NCI-H187 (cell line): ENCODE data around the gene WHAMM.
"Not testable (repeated sequence)": the region's sequence is repeated elsewhere in the genome, so short reads cannot be mapped to it uniquely, and the experiment has no call there.

ENCODE experiments used
- DNase-seq, 2 experiments: peaks; one replicate each; lab custom pipeline; 2025; lab: John Stamatoyannopoulos, UW

WHAMM gene

DNA sequence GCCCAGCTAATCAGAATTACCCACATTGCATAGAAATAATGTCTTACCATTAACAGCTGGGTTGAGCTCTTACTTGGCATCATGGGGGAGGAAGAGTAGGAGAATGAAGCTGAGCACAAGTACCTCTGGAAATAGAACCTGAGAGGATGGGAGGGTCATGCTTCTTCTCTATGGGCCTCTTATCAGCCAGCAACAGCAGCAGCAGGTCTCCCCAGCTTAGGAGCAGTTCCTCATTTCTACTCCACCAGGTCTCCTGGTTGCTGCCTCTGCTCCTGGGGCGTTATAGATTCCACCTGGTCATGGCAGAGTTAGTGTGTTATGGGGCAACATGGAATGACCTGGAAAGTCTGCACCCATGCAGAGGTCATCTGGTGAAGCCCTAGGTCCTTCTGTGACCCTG lies 6.9 kb upstream of the WHAMM start:
- no peak for DNase-seq

DNA sequence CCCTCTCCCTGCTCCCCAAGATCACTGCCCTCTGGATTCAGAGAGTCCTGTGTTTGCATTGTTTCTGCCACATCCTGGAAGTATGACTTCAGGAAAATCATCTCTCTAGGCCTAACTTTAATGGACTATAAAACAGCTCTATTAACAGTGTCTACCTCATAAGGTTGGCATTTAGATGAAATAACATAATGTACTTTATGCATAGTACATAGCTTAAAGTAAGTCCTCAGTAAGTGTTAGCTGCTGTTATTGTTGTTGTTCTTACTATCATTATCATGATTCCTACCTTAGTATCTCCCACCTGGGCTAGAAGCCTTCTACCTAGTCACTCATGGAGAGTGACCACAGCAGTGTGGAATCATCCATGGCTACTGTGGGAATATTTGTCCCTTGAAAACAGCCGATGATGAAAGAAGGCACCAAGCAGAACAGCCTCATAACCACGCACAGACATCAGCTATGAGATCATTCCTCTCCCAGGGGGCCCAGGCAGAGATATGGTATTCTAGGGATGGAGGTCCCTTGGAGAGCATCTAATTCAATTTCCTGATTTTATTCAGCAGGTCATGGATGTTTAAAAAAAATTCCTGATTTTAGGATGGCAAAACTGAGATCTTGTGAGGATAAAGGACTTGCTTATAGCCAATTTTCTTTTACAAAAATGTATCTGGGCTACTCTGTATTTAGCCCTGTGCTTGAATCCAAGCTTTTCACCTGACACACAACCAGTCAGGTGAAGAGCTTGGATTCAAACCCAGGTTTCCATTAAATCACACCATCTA lies 5.4 kb upstream of the WHAMM start:
- no peak for DNase-seq

DNA sequence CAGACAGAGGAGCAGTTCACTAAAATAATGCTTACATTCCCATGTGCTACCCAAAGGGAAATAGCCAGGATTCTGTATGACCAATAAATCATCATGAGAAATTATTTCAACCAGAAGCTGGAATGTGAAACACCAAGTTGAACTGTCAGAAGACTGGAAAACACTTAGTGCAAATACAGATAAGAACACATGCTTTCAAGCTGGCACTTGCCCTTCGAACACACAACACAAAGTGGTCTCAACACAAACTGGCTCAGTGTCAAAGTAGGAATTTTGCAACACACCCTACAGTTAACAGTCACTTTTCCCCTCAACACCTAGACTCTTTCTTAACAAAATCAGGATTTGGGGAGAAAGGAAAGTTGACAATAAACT lies 4.9 kb upstream of the WHAMM start:
- no peak for DNase-seq

DNA sequence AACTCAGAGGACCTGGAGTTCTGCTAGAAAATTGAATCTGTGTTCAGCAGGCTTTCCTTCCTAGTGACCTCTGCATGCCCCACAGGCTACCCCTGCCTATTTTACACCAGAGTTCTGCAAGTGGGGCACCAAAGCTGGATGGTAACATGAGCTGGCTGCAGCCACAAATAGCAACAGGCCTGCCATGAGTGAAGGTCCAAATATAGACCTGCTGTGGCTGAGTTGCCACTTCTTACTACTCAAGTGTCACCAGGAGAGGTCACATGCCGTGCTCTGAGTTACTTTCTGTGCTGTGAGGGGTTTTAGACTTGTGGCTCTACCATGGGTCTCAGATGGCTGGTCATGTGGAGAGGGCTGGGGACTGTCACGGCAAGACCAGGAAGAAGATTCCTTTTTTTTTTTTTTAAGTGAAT lies 3.4 kb upstream of the WHAMM start, which contains the start of gene FSD2:
FSD2 (minus strand) TSS at position 76 of the 413 bp plus-strand sequence. CDS start 18,679 bp downstream, outside the sequence.
- DNase-seq: peak; percentile 18 to 56

DNA sequence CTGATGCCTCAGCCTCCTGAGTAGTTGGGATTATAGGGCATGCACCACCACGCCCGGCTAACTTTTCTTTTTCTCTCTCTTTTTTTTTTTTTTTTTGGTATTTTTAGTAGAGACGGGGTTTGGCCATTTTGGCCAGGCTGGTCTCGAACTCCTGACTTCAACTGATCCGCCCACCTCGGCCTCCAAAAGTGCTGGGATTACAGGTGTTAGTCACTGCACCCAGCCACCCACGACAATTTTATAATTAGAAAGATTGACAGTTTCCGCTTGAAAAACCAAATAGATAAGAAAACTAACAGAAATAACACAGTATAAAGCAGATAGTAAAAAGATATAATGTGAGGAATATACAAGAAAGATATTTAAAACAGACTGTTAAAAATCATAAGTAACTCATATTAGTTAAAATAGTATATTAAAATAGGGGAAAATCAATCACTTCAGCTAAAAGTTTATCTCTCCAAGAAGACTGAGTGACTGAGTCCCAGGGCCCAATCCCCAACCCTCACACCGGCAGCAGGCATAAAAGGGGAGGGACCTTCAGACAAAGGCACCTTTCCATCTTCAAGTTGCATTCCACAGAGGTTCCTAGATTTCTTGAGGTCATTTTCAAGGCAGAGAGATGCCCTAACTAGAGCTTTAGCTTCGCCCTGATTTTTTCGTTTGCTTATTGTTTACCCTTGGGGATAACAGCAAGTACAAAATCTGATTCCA lies 1.4 kb upstream of the WHAMM start:
- no peak for DNase-seq

DNA sequence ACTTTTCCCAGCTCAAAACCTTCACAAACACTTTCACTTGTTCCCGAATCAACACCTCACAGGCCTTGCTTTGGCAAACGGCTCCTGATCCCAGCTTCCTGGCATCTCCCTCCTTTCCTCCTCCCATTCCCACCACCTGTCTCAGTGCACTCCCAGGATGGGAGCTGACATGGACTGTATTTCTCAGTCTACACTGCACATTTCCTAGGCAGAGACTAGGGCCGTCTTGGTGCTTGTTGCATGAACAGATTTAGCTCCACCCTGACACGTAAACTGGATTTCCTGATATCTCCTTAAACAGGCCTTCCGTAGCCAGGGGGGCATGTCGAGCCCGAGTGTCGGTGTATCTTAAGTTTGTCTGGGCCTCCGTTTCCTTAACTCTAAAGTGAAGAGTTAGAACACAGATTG lies 790 bp upstream of the WHAMM start:
- no peak for DNase-seq

DNA sequence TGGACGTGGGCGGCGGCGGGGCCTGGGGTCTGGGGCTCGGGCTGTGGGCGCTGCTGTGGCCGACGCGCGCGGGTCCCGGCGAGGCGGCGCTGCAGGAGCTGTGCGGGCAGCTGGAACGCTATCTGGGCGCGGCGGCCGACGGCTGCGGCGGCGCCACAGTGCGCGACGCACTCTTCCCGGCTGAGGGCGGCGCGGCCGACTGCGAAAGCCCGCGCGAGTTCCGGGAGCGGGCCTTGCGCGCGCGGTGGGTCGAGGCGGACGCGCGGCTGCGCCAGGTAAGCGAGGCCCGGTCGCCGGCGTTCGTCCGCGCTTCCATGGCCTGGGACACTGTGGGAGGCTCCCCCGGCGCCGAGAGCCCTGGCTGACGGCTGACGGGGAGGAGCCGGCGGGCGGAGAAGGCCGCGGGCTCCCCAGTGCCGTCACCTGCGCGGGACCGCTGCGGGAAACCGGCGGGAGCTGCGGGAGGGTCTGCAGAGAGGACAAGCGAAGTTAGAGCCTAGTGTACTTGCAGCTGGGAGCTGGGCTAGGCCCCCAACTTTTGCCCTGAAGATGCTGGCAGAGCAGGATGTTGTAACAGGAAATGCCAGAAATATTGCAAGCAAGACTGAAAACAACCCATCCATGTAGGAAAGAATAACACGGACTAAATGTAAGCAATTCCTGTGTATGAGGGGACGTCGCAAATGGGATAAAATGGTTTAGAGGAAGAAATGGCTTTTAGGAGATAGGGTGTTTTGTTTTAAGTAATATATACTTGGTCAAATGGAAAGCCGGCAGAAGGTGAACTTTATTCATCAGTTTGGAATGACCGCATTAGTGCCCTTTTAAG lies 847 bp downstream of the WHAMM start:
- DNase-seq: no peak

DNA sequence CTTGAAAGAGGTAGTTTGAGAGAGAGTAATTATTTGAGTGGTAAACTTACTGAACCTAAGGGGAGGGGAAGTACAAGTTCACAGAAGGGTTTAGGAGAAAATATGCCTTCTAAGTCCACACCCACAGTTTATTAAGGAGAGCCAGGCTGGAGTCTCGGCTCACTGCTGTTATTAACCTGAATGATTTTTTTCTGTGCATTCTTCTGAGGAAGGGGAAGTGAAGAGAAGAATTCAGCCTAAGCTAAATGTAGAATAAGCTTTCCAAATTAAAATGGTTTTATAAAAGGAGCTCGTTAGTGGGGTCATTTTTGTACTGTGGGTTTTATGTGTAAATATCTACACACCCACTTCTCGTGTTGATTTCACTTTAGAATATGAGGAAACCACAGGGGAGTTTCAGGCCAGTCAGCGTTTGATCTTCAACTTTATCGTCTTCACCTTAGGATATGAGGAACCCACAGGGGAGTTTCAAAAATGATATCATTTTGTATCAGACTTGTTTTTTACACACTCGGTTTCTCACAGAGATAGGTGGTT lies 1.5 kb downstream of the WHAMM start:
- no peak for DNase-seq

DNA sequence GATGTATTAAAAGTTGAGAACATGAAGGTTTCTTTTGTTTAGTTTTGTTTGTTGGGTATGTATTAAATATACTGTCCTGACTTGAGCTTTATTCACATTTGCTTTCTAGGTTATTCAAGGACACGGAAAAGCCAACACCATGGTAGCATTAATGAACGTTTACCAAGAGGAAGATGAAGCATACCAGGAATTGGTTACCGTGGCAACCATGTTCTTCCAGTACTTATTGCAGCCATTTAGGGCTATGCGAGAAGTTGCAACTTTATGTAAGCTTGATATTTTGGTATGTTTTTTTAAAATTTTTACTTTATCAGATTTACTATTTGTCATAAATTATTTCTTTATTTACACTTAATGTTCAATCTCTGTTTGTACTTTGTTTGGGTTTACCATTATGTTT lies 3.6 kb downstream of the WHAMM start:
- no peak for DNase-seq

DNA sequence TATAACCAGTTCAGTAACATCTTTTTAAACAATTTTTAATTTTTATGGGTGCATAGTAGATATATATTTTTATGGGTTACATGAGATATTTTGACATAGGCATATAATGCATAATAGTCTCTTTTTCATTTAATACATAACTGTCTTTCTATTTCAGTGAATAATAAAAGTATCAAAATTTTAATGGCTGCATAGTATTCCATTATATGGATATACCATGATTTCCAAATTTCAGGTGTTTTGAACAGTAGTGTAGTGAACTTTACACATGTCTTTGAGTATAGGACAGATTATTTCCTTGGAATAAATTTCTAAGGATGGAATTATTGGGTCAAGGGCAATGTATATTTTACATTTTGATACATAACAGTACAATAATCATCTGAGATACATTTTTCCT lies 10.7 kb downstream of the WHAMM start:
- DNase-seq: no peak

DNA sequence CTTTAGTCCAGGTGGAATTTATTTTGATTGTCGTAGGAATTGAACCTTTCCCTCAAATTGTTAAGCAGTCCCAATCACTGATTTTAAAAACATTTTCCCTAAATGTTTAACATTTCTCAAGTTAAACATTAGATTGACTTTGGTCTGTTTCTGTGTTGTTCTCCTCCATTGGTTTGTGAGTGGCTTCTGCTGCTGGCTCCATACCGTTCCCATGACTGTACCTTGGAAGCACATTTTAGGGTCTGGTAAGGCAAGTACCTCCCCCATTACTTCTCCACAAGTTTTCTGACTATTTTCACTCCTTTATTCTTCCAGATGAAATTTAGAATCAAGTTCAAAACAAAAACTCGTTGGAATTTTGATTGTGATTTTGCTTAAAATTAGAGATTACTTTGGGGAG lies 12.0 kb downstream of the WHAMM start:
- not testable (repeated sequence) for DNase-seq

DNA sequence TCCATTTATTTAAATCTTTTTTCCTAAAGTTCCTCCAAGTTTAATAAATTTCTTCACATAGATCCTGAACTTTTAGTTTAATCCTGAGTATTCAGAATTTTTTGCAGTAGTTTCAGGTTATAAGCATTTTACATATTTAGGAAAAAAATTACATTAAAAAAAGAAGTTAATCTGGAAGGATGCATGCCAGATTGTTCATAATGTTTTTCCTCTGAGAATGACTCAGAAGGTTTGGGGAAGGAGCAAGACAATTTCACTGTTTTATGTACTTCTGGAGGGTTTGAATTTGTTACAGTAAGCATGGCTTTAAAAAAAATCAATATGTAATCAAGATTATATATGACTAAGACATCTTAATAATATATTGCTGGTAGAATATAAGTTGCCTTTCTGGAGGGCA lies 12.4 kb downstream of the WHAMM start:
- DNase-seq: not testable (repeated sequence)

DNA sequence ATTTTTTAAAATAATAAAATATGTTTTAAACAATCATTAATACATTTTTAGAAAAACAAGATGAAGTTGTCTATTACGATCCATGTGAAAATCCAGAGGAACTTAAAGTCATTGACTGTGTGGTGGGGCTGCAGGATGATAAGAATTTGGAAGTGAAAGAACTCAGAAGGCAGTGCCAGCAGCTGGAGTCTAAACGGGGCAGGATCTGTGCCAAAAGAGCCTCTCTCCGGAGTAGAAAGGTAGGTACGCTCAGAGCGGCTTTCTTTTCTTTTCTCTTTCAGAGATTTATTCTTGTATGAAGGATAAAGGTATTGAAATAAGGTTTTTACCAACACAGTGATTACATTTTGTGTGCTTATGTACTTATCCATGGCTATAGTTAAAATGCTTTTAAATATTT lies 13.6 kb downstream of the WHAMM start:
- no peak for DNase-seq

DNA sequence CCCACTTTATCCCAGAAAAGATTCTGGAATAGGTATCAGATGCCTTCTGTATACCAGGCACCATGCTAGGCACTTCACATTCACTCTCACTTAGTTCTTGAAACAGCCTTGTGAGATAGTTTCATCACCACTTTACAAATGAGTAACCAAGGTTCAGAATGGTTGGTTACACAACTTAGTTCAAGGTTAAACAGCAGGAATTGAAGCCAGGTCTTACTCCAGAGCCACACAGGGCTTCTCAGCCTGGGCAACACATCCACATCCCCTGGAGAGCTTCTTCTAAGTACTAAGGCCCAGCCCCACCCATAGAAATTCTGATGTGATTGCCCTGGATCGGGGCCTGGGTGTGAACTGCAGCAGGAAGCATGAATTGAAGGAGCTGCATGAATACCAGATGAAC lies 18.6 kb downstream of the WHAMM start:
- DNase-seq: no peak

DNA sequence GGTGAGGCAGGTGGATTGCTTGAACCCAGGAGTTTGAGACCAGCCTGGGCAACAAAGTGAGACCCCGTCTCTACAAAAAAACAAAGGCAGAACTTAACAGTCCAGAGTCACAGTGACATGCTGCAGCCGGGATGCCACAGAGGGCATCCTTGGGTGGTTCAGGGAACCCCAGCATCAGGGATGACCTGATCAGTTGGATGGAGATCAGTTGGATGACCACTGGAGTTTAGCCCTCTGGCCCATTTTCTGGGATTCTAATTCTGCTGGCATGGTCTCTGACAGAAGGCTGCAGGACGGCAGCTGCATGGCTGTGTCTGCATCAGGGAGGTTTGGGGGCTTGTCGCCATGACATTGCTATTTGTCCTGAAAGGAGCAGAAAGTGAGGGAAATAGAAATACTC lies 19.8 kb downstream of the WHAMM start:
- DNase-seq: no peak

DNA sequence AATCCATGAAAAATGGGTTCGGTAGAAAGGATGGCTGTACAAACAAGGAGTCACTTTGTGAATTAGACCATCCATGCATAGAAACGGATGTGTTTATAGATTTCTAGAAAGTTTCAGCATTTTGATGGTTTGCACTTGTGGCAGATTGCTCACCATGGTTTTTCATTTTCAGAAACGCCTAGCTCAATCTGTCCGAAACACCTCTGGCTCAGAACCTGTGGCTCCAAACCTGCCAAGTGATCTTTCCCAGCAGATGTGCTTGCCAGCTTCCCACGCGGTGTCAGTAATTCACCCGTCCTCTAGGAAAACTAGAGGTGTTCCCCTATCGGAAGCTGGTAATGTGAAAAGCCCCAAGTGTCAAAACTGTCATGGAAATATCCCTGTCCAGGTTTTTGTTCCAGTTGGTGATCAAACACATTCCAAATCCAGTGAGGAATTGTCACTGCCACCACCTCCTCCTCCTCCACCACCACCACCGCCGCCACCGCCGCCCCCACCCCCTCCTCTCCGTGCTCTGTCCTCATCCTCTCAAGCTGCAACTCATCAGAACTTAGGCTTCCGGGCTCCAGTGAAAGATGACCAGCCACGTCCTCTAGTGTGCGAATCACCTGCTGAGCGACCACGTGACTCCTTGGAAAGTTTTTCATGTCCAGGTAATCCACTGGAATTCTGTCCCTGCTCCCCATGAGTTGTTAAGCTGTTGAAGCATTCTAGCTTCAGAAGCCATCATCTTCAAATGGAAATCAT lies 21.2 kb downstream of the WHAMM start:
- DNase-seq: no peak

DNA sequence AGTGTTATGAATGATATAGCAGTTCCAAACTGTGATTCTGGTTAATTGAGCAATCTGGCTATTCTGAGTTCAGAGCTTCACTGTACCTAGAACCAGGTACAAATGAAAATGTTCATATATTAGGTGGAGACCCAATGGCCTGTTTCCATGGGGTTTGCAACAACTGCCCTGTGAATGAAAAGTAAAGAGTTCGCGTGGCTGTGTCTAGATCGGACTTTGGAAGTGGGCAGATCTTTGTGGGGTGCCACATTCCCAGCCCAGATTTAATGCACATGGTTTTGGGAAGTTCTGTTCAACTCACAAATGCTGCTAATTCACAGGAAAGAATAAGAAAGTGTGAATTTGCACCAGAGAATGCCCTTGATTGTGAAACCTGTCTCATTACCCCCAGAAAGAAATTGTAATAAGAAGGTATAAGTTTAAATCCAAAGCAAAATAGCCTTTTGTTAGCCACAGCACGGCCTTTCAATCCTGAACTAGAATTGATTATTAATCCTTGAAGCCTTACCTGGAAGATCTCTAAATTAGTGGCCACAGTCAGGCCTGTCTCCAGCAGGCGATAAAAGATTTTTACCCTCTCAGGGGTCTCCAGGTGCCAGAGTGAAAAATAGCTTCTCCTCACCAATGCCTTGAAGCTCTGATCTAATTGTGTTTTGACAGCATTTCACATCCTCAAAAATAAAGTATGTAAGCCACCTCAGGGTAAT lies 22.6 kb downstream of the WHAMM start:
- no peak for DNase-seq

DNA sequence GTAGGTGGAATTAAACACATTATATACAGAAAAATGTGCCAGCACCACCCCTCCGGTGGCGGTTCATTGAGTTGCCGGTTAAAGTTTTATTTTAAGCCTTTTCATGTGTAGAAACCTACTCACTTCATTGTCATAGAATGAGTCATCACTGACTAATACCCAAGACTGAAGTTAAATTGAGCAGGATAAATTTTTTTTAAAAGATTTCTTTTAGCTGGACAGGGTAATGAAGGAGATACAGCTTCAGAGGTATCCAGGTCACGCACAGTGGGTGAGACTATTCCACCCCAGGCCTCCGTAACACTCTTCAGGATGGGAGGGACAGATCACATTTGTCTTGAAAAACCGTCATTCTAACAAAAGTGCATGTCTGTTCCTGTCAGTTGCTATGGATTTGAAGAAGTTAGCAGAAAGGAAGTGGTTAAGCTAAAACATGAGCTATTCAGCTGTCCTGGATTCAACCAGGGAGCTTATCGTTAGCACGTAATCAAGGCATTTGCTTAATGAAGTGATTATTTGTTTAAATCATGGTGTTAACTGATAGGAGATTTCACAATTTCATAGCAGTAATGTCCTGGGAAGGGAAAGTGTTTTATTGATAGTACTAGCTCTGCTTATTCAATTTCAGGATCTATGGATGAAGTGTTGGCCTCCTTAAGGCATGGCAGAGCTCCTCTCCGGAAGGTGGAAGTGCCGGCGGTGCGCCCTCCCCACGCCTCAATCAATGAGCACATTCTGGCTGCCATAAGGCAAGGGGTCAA lies 23.4 kb downstream of the WHAMM start:
- DNase-seq: no peak

DNA sequence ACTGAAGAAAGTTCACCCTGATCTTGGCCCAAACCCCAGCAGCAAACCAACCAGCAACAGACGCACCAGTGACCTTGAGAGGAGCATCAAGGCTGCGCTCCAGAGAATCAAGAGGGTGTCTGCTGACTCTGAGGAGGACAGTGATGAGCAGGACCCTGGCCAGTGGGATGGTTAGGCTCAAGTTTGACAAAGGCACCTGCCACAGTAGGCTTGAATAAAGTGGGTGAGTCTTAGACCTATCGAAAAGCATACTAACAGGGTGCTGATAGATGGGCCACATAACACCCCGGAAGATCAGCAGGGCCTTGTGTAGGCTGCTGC lies 23.9 kb downstream of the WHAMM start:
- no peak for DNase-seq

DNA sequence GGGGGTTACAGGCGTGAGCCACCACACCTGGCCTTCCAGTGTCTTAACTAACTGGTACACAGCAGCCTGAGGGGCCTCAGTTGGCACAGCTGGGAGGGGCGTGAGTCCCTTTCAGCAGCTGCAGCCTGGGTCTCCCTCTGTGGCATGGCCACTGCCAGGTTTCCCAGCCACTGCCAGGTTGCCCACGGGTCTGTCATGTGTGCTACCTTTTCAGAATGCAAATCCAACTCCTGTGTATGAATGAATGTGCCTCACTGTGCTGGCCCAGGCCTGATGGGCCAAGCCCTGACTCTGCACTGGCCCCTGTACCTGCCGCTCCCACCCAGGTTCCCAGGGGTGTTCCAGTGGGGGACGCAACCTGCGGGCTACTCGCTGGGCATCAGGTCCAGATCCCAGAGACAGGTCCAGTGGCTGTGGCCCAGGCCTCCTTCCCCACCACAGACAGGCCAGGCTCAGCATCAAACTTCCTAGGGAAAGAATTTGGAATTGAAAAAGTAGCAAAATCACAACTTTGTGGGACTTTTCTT lies 26.0 kb downstream of the WHAMM start:
- no peak for DNase-seq
